Fibroblast of lung (primary cell): ENCODE data around the gene CFAP61. TPM values are rescaled to one million over a fixed set of nuclear protein-coding genes. Genes with fewer than 3 reads are reported as not detected.
A peak's percentile ranks its signal among the peaks of the same experiment; 100 is the strongest.

Experiments
- DNase-seq, 2 donors: peaks; one replicate each; pipeline versions ENCODE4 v3.0.0 to v3.0.0-alpha.2; 2010; ENCODE audit warnings: low read depth in 2 of 2
- H2AFZ ChIP-seq: 2 replicates; pipeline ENCODE4 v1.5.1; 2012; ENCODE audit warnings: low read length, control low read depth, inconsistent platforms
- H3K27ac ChIP-seq: 2 replicates; pipeline ENCODE4 v1.5.1; 2011; ENCODE audit warnings: low read length, control low read depth; ENCODE audit not compliant: insufficient read depth
- H3K27me3 ChIP-seq: 2 replicates; pipeline ENCODE4 v1.5.1; 2011; ENCODE audit warnings: mild to moderate bottlenecking, low read length; ENCODE audit not compliant: control insufficient read depth, insufficient read depth
- H3K36me3 ChIP-seq: 2 replicates; pipeline ENCODE4 v1.5.1; 2011; ENCODE audit warnings: low read length; ENCODE audit not compliant: control insufficient read depth, insufficient read depth
- H3K4me1 ChIP-seq: 2 replicates; pipeline ENCODE4 v1.5.1; 2011; ENCODE audit warnings: low read length; ENCODE audit not compliant: control insufficient read depth, insufficient read depth; ENCODE audit errors: extremely low read depth
- H3K4me2 ChIP-seq: 2 replicates; pipeline ENCODE4 v1.5.1; 2011; ENCODE audit warnings: low read length, control low read depth; ENCODE audit not compliant: insufficient read depth; ENCODE audit errors: extremely low read depth
- H3K4me3 ChIP-seq, 4 experiments: fragments of 200-600 bp in 1 of 4; sonication (generic) in 1 of 4; replicated peaks in 1 of 4; 2 replicates each; pipeline ENCODE4 v1.5.1; 2011 to 2016; ENCODE audit warnings: low read length in 4 of 4, low read depth in 3 of 4, mild to moderate bottlenecking in 3 of 4, control low read depth in 2 of 4, inconsistent platforms in 1 of 4, mixed read lengths in 1 of 4; ENCODE audit not compliant: insufficient read depth in 1 of 4; ENCODE audit errors: control extremely low read depth in 1 of 4
- H3K79me2 ChIP-seq: 2 replicates; pipeline ENCODE4 v1.5.1; 2012; ENCODE audit warnings: mild to moderate bottlenecking, low read length, inconsistent platforms; ENCODE audit not compliant: control insufficient read depth, insufficient read depth
- H3K9ac ChIP-seq: 2 replicates; pipeline ENCODE4 v1.5.1; 2011; ENCODE audit warnings: mild to moderate bottlenecking, low read length, control low read depth; ENCODE audit not compliant: insufficient read depth
- H3K9me3 ChIP-seq: 2 replicates; pipeline ENCODE4 v1.5.1; 2012; ENCODE audit warnings: low read depth, low read length; ENCODE audit not compliant: control insufficient read depth, insufficient read depth
- H4K20me1 ChIP-seq: 2 replicates; pipeline ENCODE4 v1.5.1; 2011; ENCODE audit warnings: low read length; ENCODE audit not compliant: control insufficient read depth, insufficient read depth; ENCODE audit errors: extremely low read depth
- EZH2 ChIP-seq: IDR thresholded peaks from 2 replicates; pipeline ENCODE4 v1.5.1; 2012; ENCODE audit warnings: low read length, control low read depth, mild to moderate bottlenecking; ENCODE audit errors: missing control alignments
- polyA plus RNA-seq, 2 donors: library from polyadenylated mRNA; depleted of rRNA in 1 of 2; stranded (reverse) in 1 of 2; unstranded in 1 of 2; fragments of >200 nt; gene quantifications; 2 replicates each; pipeline ENCODE4 v1.2.1, GENCODE V29; 2011 to 2012; ENCODE audit warnings: missing spikeins in 1 of 2
- total RNA-seq: library from RNA; depleted of rRNA; stranded (reverse); fragments of >200 nt; gene quantifications from 2 replicates; pipeline ENCODE4 v1.2.1, GENCODE V29; 2014
- TF ChIP-seq, protein P1 (sequence below), 2 donors: IDR thresholded peaks in 1 of 2; conservative IDR thresholded peaks in 1 of 2; 1 replicate in 1 of 2; 2 replicates in 1 of 2; pipeline ENCODE4 v1.5.1; 2011 to 2012; ENCODE audit warnings: low read length in 2 of 2, control low read depth in 1 of 2, inconsistent platforms in 1 of 2, low read depth in 1 of 2, mild to moderate bottlenecking in 1 of 2

CFAP61 gene
- total and polyA plus RNA-seq, 2 donors (not counting 1 experiment from before 2014, with no cell fraction given), result not detected

DNA sequence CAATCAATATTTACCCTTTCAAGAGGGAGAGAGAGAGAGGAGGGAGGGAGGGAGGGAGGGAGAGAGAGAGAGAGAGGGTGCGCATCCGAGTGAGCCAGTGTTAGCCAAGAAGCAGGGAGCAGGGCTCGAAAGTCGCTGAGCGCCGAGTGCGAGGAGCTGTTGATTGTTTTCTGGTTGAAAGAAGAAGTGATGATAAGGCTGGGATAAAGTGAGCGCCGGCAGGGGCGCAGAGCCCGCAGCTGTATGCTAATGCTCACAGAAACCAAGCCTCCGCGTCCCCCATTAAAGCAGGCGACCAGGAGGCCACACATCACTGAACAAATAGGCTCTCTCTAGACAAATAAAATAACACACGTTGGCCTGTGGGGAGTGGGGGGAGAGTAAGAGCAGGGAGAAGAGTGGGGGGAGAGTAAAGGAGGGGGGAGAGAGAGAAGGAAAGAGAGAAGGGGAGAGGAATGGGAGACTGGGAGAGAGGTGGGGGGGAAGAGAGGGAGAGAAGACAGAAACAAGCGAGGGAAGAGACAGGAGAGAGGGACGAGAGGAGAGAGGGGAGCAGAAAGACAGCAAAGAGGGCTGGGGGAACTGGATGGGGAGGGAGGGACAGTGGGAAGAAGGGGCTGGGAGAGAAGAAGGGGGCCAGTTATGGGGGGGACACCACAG is 310.6 kb downstream of the CFAP61 start:
- no peak overlapping the region for H3K4me3 ChIP-seq
- no peak for TF ChIP-seq EZH2
- TF ChIP-seq, protein P1, sequence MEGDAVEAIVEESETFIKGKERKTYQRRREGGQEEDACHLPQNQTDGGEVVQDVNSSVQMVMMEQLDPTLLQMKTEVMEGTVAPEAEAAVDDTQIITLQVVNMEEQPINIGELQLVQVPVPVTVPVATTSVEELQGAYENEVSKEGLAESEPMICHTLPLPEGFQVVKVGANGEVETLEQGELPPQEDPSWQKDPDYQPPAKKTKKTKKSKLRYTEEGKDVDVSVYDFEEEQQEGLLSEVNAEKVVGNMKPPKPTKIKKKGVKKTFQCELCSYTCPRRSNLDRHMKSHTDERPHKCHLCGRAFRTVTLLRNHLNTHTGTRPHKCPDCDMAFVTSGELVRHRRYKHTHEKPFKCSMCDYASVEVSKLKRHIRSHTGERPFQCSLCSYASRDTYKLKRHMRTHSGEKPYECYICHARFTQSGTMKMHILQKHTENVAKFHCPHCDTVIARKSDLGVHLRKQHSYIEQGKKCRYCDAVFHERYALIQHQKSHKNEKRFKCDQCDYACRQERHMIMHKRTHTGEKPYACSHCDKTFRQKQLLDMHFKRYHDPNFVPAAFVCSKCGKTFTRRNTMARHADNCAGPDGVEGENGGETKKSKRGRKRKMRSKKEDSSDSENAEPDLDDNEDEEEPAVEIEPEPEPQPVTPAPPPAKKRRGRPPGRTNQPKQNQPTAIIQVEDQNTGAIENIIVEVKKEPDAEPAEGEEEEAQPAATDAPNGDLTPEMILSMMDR (conservative IDR thresholded peaks at IDR 0.05 in 1 of 2, IDR thresholded peaks at IDR 0.05 in 1 of 2; ENCODE audit: low read depth in 1 of 2, low read length in 2 of 2), result no peak
- H3K27ac ChIP-seq, result no peak overlapping the region
- no peaks in the 10 kb centered on the region for H3K79me2 ChIP-seq
- no peaks in the 10 kb centered on the region for H4K20me1 ChIP-seq
- peaks cover 63% of the 10 kb centered on the region for H3K27me3 ChIP-seq
- no peak overlapping the region for H3K9ac ChIP-seq
- no peaks in the 10 kb centered on the region for H3K9me3 ChIP-seq
- no peak overlapping the region for H2AFZ ChIP-seq
- DNase-seq, result no peak
- no peak overlapping the region for H3K4me2 ChIP-seq
- H3K4me1 ChIP-seq, result no peaks in the 10 kb centered on the region
- H3K36me3 ChIP-seq, result no peaks in the 10 kb centered on the region

DNA sequence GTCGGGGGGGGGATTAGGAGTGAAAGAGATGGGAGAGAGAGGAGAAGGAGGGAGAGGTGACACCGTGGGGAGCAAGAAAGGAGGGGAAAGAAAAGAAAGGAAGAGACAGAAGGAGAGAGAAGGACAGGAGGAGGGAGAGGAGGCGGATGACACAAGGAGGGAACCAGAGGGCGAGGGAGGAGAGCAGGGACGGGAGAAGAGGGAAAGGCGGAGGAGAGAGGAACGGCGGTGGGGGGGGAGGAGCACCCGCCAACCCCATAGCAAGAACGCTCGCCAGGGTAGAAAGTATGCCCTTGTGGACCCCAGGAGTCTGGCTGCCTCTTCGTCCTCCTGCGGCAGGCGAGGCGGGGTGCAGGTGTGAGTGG is 311.1 kb downstream of the CFAP61 start:
- Histone ChIP-seq H3K4me3 (no peak overlapping the region), H3K27ac (no peak overlapping the region), H3K36me3 (no peaks in the 10 kb centered on the region), H3K27me3 (peaks cover 65% of the 10 kb centered on the region), H3K4me2 (no peak overlapping the region), H3K79me2 (no peaks in the 10 kb centered on the region), H3K9ac (no peak overlapping the region), H3K9me3 (no peaks in the 10 kb centered on the region), H4K20me1 (no peaks in the 10 kb centered on the region), H3K4me1 (no peaks in the 10 kb centered on the region), H2AFZ (no peak overlapping the region)
- TF ChIP-seq, protein P1 (conservative IDR thresholded peaks at IDR 0.05 in 1 of 2, IDR thresholded peaks at IDR 0.05 in 1 of 2; ENCODE audit: low read depth in 1 of 2, low read length in 2 of 2), result no peak
- TF ChIP-seq EZH2, result no peak
- no peak for DNase-seq

DNA sequence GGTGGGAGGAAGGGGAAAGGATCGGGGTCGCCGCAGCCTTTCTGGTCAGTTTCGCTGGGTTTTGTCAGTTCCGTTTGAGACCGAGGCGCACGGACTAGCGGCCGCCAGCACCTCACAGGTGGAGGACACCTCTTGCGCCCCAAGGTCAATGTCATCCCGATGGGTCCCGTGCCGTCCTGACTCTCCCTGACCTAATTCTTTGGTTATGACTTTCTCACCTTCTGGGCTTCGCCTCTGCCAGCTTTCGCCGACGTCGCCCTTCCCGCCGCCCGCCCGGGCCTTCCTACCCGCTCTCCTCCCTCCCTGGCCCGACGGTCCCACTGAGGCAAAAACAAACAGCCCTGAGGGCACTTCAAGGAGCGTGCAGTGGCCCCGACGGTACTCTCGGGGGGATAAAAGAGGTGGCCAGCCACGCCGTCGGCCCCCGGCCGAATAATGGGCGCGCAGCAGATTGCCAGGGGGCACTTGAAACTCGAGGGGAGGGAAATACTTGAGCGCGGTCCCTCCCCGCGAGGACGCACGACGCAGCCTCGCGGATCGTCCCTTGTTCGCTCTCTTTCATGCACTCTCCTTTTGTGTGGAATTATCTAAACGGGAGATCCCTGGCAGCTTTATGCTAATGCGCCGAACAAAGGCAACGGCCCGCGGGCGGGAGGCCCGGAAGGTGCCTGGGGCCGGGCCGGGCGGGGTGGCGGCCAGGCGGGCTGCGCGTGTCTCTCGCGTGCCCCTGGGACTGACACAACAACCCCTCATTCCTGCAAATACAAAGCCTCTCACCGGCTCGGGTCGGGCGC is 311.7 kb downstream of the CFAP61 start:
- Histone ChIP-seq H4K20me1 (no peaks in the 10 kb centered on the region), H2AFZ (no peak overlapping the region), H3K27me3 (peaks cover 67% of the 10 kb centered on the region), H3K4me3 (no peak overlapping the region), H3K36me3 (no peaks in the 10 kb centered on the region), H3K4me1 (no peaks in the 10 kb centered on the region), H3K9ac (no peak overlapping the region), H3K4me2 (no peak overlapping the region), H3K79me2 (no peaks in the 10 kb centered on the region), H3K9me3 (no peaks in the 10 kb centered on the region), H3K27ac (no peak overlapping the region)
- TF ChIP-seq, protein P1 (conservative IDR thresholded peaks at IDR 0.05 in 1 of 2, IDR thresholded peaks at IDR 0.05 in 1 of 2; ENCODE audit: low read depth in 1 of 2, low read length in 2 of 2), result no peak
- TF ChIP-seq EZH2, result peak; percentile 98
- DNase-seq, result no peak
